OCI-LY7 (cell line): Measurements from ENCODE around the gene CDK5. TPM values are rescaled to one million over a fixed set of nuclear protein-coding genes. Genes with fewer than 3 reads are reported as not detected.
"Not testable (repeated sequence)": the region's sequence is repeated elsewhere in the genome, so short reads cannot be mapped to it uniquely, and the experiment has no call there.

Source experiments
- BruUV-seq: library from RNA; stranded (reverse); fragments of 400-500 nt; replicated peaks from 2 replicates; lab custom pipeline; 2021; lab: Mats Ljungman, UMichigan
- CTCF ChIA-PET: fragments of 300-600 bp; sonication (Branson Sonifier 250); formaldehyde crosslinking; loops from one replicate; lab custom pipeline; 2022; ENCODE audit warnings: antibody characterized with exemption; ENCODE audit not compliant: unreplicated experiment; lab: Charles Lee
- POLR2A ChIA-PET: fragments of 300-600 bp; sonication (Branson Sonifier 250); formaldehyde crosslinking; loops from one replicate; lab custom pipeline; 2022; ENCODE audit warnings: antibody characterized with exemption; lab: Charles Lee
- DNase-seq: peaks from one replicate; pipeline ENCODE4 v3.0.0-alpha.2; 2015; ENCODE audit warnings: low spot score
- H2AFZ ChIP-seq: fragments of 200-600 bp; sonication (generic), shearing (Covaris generic); 2 replicates; pipeline ENCODE4 v1.6.1; 2014; ENCODE audit warnings: mild to moderate bottlenecking, antibody characterized with exemption, low read length, moderate library complexity
- H3K27ac ChIP-seq: fragments of 200-600 bp; sonication (generic); 2 replicates; pipeline ENCODE4 v1.5.1; 2014; ENCODE audit warnings: mixed run types, low read depth, mild to moderate bottlenecking, moderate library complexity, low read length, inconsistent platforms; ENCODE audit not compliant: poor library complexity, severe bottlenecking
- H3K36me3 ChIP-seq: fragments of 200-600 bp; sonication (generic); 2 replicates; pipeline ENCODE4 v1.6.1; 2014; ENCODE audit warnings: mild to moderate bottlenecking, antibody characterized with exemption, low read length, moderate library complexity, mixed read lengths; ENCODE audit not compliant: insufficient read depth
- H3K4me1 ChIP-seq: fragments of 200-600 bp; sonication (generic); 2 replicates; pipeline ENCODE4 v1.5.1; 2014; ENCODE audit warnings: mild to moderate bottlenecking, low read length; ENCODE audit not compliant: insufficient read depth, poor library complexity, severe bottlenecking
- H3K4me2 ChIP-seq: fragments of 200-600 bp; sonication (generic); 2 replicates; pipeline ENCODE4 v1.6.1; 2014; ENCODE audit warnings: mild to moderate bottlenecking, low read length
- H3K4me3 ChIP-seq: fragments of 200-600 bp; sonication (generic); 2 replicates; pipeline ENCODE4 v1.5.1; 2014; ENCODE audit warnings: mild to moderate bottlenecking, low read depth, low read length; ENCODE audit not compliant: poor library complexity, severe bottlenecking
- H3K79me2 ChIP-seq: fragments of 200-600 bp; sonication (generic); 2 replicates; pipeline ENCODE4 v1.6.1; 2016; ENCODE audit warnings: low read depth, mild to moderate bottlenecking, low read length, moderate library complexity, mixed read lengths; ENCODE audit not compliant: insufficient read depth
- H3K9me2 ChIP-seq: fragments of 200-600 bp; sonication (generic); 2 replicates; pipeline ENCODE4 v1.6.1; 2016; ENCODE audit warnings: mild to moderate bottlenecking, low read length, mixed read lengths; ENCODE audit not compliant: insufficient read depth
- H3K9me3 ChIP-seq: fragments of 200-600 bp; sonication (generic); 2 replicates; pipeline ENCODE4 v1.6.1; 2014; ENCODE audit warnings: mild to moderate bottlenecking, mixed run types, low read length, mixed read lengths
- H4K20me1 ChIP-seq: fragments of 200-600 bp; sonication (generic); 2 replicates; pipeline ENCODE4 v1.6.1; 2014; ENCODE audit warnings: mild to moderate bottlenecking, antibody characterized with exemption, low read length, moderate library complexity, mixed read lengths; ENCODE audit not compliant: insufficient read depth
- EZH2phosphoT487 ChIP-seq: fragments of 200-600 bp; sonication (generic); IDR thresholded peaks from 2 replicates; pipeline ENCODE4 v1.6.1; 2018; ENCODE audit warnings: low read depth, borderline replicate concordance, mild to moderate bottlenecking, mixed run types, antibody characterized with exemption, low read length, moderate library complexity, mixed read lengths
- intact Hi-C: fragments of 100-400 bp; cut with micrococcal nuclease; formaldehyde crosslinking; loops from one replicate; pipeline ENCODE4 v1.10.0; 2022; ENCODE audit not compliant: unreplicated experiment
- total RNA-seq, 2 experiments: library from RNA; depleted of rRNA in 1 of 2; stranded (reverse); fragments of >200 nt in 1 of 2; shearing (Covaris generic) in 1 of 2; gene quantifications; 2 replicates each; pipeline ENCODE4 v1.2.3, GENCODE V29; 2014 to 2022
- TF ChIP-seq, protein P1 (sequence below): fragments of 200-600 bp; sonication (generic); conservative IDR thresholded peaks from 2 replicates; pipeline ENCODE4 v1.5.1; 2014; ENCODE audit warnings: mild to moderate bottlenecking, antibody characterized with exemption, low read length, moderate library complexity, mixed read lengths

The CDK5 gene
- total RNA-seq, 2 experiments from 2014 or later, result 23.7 to 30.9 TPM

DNA sequence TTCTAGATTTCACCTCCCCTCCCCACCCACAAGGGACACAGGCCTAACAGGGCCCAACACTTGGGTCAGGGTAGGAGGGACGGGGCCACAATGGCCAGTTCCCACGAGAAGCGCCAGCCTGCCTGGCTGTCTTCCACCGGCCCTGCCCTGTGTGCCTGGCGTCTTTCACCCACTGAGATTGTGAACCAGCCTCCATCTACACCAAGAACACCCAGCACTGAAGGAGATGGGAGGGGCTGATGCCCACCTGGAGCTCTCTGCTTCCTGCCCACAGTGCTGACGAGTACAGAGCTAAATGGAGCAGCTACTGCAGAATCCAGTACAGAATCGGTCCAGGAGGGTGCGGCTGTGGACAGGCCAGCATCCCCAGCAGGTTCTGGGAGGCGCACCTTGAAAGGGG is 11.7 kb downstream of the CDK5 start:
- TF ChIP-seq, protein P1, sequence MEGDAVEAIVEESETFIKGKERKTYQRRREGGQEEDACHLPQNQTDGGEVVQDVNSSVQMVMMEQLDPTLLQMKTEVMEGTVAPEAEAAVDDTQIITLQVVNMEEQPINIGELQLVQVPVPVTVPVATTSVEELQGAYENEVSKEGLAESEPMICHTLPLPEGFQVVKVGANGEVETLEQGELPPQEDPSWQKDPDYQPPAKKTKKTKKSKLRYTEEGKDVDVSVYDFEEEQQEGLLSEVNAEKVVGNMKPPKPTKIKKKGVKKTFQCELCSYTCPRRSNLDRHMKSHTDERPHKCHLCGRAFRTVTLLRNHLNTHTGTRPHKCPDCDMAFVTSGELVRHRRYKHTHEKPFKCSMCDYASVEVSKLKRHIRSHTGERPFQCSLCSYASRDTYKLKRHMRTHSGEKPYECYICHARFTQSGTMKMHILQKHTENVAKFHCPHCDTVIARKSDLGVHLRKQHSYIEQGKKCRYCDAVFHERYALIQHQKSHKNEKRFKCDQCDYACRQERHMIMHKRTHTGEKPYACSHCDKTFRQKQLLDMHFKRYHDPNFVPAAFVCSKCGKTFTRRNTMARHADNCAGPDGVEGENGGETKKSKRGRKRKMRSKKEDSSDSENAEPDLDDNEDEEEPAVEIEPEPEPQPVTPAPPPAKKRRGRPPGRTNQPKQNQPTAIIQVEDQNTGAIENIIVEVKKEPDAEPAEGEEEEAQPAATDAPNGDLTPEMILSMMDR, result no peak
- no peak for TF ChIP-seq EZH2phosphoT487
- Histone ChIP-seq H3K27ac (no peak overlapping the region), H3K79me2 (no peaks in the 10 kb centered on the region), H3K9me3 (no peaks in the 10 kb centered on the region), H3K9me2 (no peaks in the 10 kb centered on the region), H3K4me3 (no peak overlapping the region), H4K20me1 (no peaks in the 10 kb centered on the region), H3K4me2 (no peak overlapping the region), H3K4me1 (no peaks in the 10 kb centered on the region), H3K36me3 (no peaks in the 10 kb centered on the region), H2AFZ (no peak overlapping the region)
- POLR2A ChIA-PET, result no interaction called here
- no TSS peak for BruUV-seq
- intact Hi-C loops, result no loop called here
- no peak for DNase-seq
- CTCF ChIA-PET, result no interaction called here

DNA sequence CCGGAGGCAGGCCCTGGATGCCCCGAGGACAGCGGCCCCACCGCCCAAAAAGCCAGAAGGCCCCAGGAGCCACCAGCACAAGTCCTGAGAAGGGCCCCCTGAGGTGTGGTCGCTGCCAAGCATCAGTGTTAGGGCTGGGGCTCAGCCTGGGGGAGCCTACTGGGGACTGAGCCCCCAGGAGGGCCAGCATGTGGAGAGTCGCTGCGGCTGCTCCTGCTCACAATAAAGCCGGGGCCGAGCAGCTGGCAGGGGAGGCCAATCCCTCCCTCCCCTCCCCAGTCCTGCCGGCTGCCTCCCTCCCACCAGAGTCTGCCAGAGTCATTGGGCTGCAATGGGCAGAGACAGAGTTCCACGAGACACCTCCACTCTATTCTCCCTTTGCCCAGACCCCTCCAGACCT is 12.4 kb downstream of the CDK5 start:
- Histone ChIP-seq H3K27ac (no peak overlapping the region), H3K4me2 (no peak overlapping the region), H2AFZ (no peak overlapping the region), H3K79me2 (no peaks in the 10 kb centered on the region), H3K36me3 (no peaks in the 10 kb centered on the region), H3K4me3 (no peak overlapping the region), H3K9me3 (no peaks in the 10 kb centered on the region), H4K20me1 (no peaks in the 10 kb centered on the region), H3K4me1 (no peaks in the 10 kb centered on the region), H3K9me2 (no peaks in the 10 kb centered on the region)
- CTCF ChIA-PET, result no interaction called here
- POLR2A ChIA-PET, result no interaction called here
- no TSS peak for BruUV-seq
- intact Hi-C loops, result no loop called here
- no peak for TF ChIP-seq EZH2phosphoT487
- DNase-seq, result no peak

DNA sequence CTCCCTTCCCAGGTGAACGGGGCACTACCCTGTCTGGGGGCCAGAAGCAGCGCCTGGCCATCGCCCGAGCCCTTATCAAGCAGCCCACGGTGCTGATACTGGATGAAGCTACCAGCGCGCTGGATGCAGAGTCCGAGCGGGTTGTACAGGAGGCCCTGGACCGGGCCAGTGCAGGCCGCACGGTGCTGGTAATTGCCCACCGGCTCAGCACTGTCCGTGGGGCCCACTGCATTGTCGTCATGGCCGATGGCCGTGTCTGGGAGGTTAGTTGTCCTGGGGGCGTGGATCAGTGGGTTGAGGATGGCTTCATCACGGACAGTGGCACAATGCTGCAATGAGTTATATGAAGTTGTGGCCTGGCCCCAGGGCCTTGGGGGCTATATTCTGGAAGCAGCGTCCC is 13.7 kb downstream of the CDK5 start:
- Histone ChIP-seq H3K79me2 (no peaks in the 10 kb centered on the region), H3K36me3 (no peaks in the 10 kb centered on the region), H3K9me3 (no peaks in the 10 kb centered on the region), H4K20me1 (no peaks in the 10 kb centered on the region), H2AFZ (no peak overlapping the region), H3K4me1 (no peaks in the 10 kb centered on the region), H3K27ac (no peak overlapping the region), H3K9me2 (no peaks in the 10 kb centered on the region), H3K4me3 (no peak overlapping the region), H3K4me2 (no peak overlapping the region)
- POLR2A ChIA-PET, result no interaction called here
- BruUV-seq, result no TSS peak
- CTCF ChIA-PET, result no interaction called here
- no peak for TF ChIP-seq EZH2phosphoT487
- TF ChIP-seq, protein P1, result no peak
- DNase-seq, result no peak
- intact Hi-C loops, result no loop called here

DNA sequence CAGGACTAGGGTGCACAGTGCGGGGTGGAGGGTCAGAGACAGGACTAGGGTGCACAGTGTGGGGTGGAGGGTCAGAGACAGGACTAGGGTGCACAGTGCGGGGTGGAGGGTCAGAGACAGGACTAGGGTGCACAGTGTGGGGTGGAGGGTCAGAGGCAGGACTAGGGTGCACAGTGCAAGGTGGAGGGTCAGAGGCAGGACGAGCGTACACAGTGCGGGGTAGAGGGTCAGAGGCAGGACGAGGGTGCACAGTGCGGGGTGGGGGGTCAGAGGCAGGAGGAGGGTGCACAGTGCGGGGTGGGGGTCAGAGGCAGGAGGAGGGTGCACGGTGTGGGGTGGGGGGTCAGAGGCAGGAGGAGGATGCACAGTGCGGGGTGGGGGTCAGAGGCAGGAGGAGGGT is 14.2 kb downstream of the CDK5 start:
- BruUV-seq, POLR2A ChIA-PET, H3K4me1 ChIP-seq, H2AFZ ChIP-seq, H3K9me2 ChIP-seq, H3K36me3 ChIP-seq, H4K20me1 ChIP-seq, H3K9me3 ChIP-seq, H3K4me3 ChIP-seq, H3K27ac ChIP-seq, H3K79me2 ChIP-seq, H3K4me2 ChIP-seq, CTCF ChIA-PET, DNase-seq, intact Hi-C loops: not testable (repeated sequence)
